Esophagus muscularis mucosa (tissue), 4 donors: ENCODE results near the gene CREB3L4. TPM values are rescaled to one million over a fixed set of nuclear protein-coding genes. Genes with fewer than 3 reads are reported as not detected.

Source experiments
- DNase-seq: peaks from one replicate; pipeline ENCODE4 v3.0.0-alpha.2; 2017; ENCODE audit errors: extremely low spot score
- H3K27ac ChIP-seq, 4 donors: fragments of 200-600 bp; sonication (generic); replicated peaks in 1 of 4; 1 replicate in 3 of 4; 2 replicates in 1 of 4; pipeline ENCODE4 v1.5.1; 2016 to 2019; ENCODE audit warnings: mild to moderate bottlenecking in 1 of 4
- H3K27me3 ChIP-seq, 4 donors: fragments of 200-600 bp; sonication (generic); one replicate each; pipeline versions ENCODE4 v1.5.1 to v1.6.0; 2016 to 2019
- H3K36me3 ChIP-seq, 4 donors: fragments of 200-600 bp; sonication (generic); one replicate each; pipeline ENCODE4 v1.5.1; 2016 to 2019
- H3K4me1 ChIP-seq, 4 donors: fragments of 200-600 bp; sonication (generic); one replicate each; pipeline ENCODE4 v1.5.1; 2016 to 2019
- H3K4me3 ChIP-seq, 4 donors: fragments of 200-600 bp; sonication (generic); 1 replicate in 2 of 4; 2 replicates in 2 of 4; pipeline ENCODE4 v1.5.1; 2016 to 2019; ENCODE audit warnings: mild to moderate bottlenecking in 4 of 4, moderate library complexity in 1 of 4
- H3K9me3 ChIP-seq, 4 donors: fragments of 200-600 bp; sonication (generic); 1 replicate in 3 of 4; 2 replicates in 1 of 4; pipeline ENCODE4 v1.5.1; 2016 to 2019
- EP300 ChIP-seq: sonication (generic); formaldehyde crosslinking; IDR thresholded peaks from one replicate; pipeline ENCODE4 v1.6.1; 2017; ENCODE audit warnings: antibody characterized with exemption
- POLR2A ChIP-seq: fragments of 450-650 bp; IDR thresholded peaks from one replicate; pipeline ENCODE4 v1.6.1; 2017; ENCODE audit warnings: antibody characterized with exemption, moderate library complexity, mild to moderate bottlenecking, low read depth
- POLR2AphosphoS5 ChIP-seq, 2 donors: sonication (generic); formaldehyde crosslinking; IDR thresholded peaks; one replicate each; pipeline ENCODE4 v1.6.1; 2017; ENCODE audit warnings: antibody characterized with exemption in 2 of 2
- WGBS: methylation state at CpG from one replicate; pipeline ENCODE4 v1.1.5; 2018; 5-methylcytosine and 5-hydroxymethylcytosine counted together
- intact Hi-C: fragments of 100-400 bp; cut with DNase I; formaldehyde crosslinking; loops from one replicate; pipeline ENCODE4 v1.15.1; 2023
- total RNA-seq, 4 donors: library from RNA; depleted of rRNA; stranded (reverse); fragments of >200 nt; gene quantifications; one replicate each; pipeline versions ENCODE4 v1.1.0 to v1.2.1, GENCODE V29; 2016
- TF ChIP-seq, protein P1 (sequence below), 3 experiments: fragments of 200-600 bp in 2 of 3; fragments of 450-650 bp in 1 of 3; sonication (generic) in 2 of 3; IDR thresholded peaks; one replicate each; pipeline ENCODE4 v1.5.1; 2017 to 2019; ENCODE audit warnings: antibody characterized with exemption in 3 of 3, mild to moderate bottlenecking in 2 of 3, moderate library complexity in 1 of 3

The CREB3L4 gene
- total RNA-seq, 4 donors from 2014 or later = 2.9 to 7.6 (median 6.8) TPM

DNA sequence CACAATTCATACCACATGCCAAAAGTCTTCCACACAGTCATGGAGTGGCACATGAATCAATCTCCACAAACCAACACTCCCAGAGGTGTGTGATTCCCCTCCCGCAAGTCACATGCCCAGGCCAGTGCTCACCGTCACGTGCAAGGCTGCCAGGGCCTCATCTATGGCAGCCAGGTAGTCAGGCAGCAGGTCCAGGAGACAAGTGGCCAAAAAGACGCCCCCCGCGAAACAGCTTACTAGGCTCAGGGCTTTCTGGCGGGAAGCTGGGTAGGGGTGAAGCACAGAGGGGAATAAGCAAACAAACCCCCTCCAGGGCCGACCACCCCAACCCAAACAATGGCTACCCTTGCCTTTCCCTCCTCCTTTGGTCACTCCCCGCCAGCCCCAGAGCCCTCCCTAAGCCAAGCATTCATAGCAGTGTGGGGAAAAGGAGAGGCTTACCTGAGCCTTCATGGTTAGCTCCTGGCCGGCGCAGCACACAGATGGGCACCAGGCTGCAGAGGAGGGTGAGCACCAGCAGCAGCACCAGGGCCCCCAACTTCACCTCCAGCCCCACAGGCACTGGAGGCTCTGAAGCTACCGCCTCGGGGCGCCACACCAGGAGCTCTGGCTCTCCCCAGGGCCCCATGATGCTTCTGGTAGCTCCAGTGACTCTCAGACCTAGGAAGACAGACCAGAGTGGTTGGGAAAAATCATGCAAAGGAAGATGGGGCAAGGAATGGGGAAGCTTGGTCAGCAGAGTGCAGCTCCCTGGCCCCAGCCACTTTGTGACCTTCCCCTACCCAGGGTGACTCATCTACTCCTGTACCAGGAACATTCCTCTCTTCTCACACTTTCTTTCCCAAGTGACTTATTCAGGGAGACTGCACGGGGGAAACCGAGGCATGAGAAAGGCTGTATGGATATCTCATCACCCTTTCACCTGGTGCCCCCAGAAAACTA lies 5.3 kb upstream of the CREB3L4 start:
- H3K4me1 ChIP-seq = peaks cover 53 to 74% (median 68%) of the 10 kb centered on the region in 4 donors
- no peak for DNase-seq

DNA sequence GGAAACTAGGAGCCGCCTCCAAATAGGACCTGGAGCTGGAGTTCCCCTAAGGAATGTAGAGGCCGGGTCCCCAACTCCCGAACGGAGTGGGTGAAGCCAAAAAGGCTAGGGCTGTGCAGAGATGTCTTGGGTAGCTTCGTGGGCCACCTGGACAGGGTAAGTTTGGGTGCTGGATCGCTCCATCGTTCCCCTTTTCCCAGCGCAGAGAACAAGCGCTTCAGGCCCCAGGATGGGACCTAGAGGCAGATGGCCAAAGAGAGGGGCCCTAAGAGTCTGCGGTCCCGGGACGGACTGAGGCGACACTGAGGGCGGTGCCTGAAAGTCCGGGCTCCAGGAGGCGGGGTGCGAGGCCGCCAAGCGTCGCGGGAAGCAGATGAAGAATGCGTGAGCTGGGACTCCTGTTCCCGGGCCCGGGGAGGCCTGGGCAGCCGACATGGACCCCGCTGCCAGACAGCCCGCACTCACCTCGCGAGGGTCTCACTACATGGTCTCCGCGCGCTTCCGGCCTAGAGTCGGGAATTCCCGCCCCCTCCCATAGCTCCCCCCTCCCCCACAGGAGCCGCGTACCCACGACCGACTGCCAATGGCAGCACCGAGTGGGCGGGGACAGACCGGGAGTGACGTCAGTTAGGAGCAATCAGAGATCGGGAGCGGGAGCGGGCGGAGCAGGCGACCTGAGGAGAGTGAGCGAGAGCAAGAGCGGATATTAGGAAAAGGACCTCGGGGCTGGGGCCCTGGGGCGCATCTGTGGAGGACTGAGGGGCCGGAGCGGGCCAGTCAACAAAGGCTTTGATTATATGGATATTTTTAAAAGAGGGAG lies 4.5 kb upstream of the CREB3L4 start, which contains the start of gene SLC39A1:
Gene SLC39A1, minus strand, starts transcription at position 508 of the 820 bp plus-strand sequence. CDS start 822 bp downstream, outside the sequence.
- peaks cover 50 to 74% (median 68%) of the 10 kb centered on the region in 4 donors for H3K4me1 ChIP-seq
- intact Hi-C loops = no loop called here
- peak within 1 kb of the TSS; percentile 68 to 92 (median 74) for H3K4me3 ChIP-seq
- H3K9me3 ChIP-seq = no peaks in the 10 kb centered on the region
- H3K27ac ChIP-seq = peak within 1 kb of the TSS; percentile 94 to 96 (median 95)
- H3K27me3 ChIP-seq = no peaks in the 10 kb centered on the region
- peak; percentile 100 for DNase-seq
- TF ChIP-seq EP300 = no peak
- peak; percentile 86 to 91 for TF ChIP-seq POLR2AphosphoS5 (IDR thresholded peaks at IDR 0.05)
- peak; percentile 72 for TF ChIP-seq POLR2A
- peaks cover 0 to 21% (median 19%) of the 10 kb centered on the region in 4 donors for H3K36me3 ChIP-seq
- 2% methylated on average over 12 of the region's 54 CpGs for WGBS

More for the DNA sequence above, 5.3 kb upstream of the CREB3L4 start:
- TF ChIP-seq POLR2A (no peak), POLR2AphosphoS5 (IDR thresholded peaks at IDR 0.05) (peak in 1 of 2 donors; percentile 7)
- TF ChIP-seq, protein P1, sequence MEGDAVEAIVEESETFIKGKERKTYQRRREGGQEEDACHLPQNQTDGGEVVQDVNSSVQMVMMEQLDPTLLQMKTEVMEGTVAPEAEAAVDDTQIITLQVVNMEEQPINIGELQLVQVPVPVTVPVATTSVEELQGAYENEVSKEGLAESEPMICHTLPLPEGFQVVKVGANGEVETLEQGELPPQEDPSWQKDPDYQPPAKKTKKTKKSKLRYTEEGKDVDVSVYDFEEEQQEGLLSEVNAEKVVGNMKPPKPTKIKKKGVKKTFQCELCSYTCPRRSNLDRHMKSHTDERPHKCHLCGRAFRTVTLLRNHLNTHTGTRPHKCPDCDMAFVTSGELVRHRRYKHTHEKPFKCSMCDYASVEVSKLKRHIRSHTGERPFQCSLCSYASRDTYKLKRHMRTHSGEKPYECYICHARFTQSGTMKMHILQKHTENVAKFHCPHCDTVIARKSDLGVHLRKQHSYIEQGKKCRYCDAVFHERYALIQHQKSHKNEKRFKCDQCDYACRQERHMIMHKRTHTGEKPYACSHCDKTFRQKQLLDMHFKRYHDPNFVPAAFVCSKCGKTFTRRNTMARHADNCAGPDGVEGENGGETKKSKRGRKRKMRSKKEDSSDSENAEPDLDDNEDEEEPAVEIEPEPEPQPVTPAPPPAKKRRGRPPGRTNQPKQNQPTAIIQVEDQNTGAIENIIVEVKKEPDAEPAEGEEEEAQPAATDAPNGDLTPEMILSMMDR (IDR thresholded peaks at IDR 0.05) = no peak
- H3K4me3 ChIP-seq = peak overlapping the region; percentile 68 to 92 (median 74)
- H3K27ac ChIP-seq = peak overlapping the region; percentile 94 to 96 (median 95)
- H3K9me3 ChIP-seq = no peaks in the 10 kb centered on the region
- 40% methylated on average over 11 of the region's 16 CpGs for WGBS
- H3K36me3 ChIP-seq = peaks cover 0 to 21% (median 19%) of the 10 kb centered on the region in 4 donors
- H3K27me3 ChIP-seq = no peaks in the 10 kb centered on the region
- intact Hi-C loops = no loop called here

GRCh38 chr1:153963850-153964331 lies 3.8 kb upstream of the CREB3L4 start:
- Histone ChIP-seq H3K4me1 (peaks cover 54 to 78% (median 72%) of the 10 kb centered on the region in 4 donors), H3K27ac (peak overlapping the region; percentile 94 to 96 (median 95)), H3K9me3 (no peaks in the 10 kb centered on the region), H3K27me3 (no peaks in the 10 kb centered on the region), H3K4me3 (peak overlapping the region; percentile 68 to 92 (median 74)), H3K36me3 (peaks cover 0 to 21% (median 19%) of the 10 kb centered on the region in 4 donors)
- intact Hi-C loops = no loop called here
- TF ChIP-seq EP300 (no peak), POLR2A (peak; percentile 19)
- TF ChIP-seq, protein P1 (IDR thresholded peaks at IDR 0.05) = no peak
- no peak for DNase-seq
- WGBS = 0% methylated on average over 16 of the region's 22 CpGs

DNA sequence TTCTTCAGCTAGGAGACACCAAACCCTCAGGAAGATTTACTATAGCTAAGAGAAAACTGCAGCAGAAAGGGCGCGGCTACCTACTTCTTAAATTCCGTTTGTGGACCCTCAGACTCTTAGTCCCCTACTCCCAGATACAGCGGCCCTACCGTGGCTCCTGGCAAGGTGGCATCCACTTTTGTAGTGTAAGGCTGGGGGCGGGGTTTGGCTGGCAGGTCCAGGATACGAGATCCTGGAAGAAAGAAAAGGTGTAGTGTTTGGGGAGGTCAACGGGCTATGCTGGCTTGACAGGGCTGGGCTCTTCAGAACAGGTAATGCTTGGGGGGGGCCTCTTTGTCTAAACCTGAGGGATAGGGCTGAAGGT lies 280 bp downstream of the CREB3L4 start:
- no peak for DNase-seq
- intact Hi-C loops = no loop called here
- H3K4me1 ChIP-seq = peaks cover 22 to 45% (median 43%) of the 10 kb centered on the region in 4 donors
- no peaks in the 10 kb centered on the region for H3K9me3 ChIP-seq
- 0% methylated on average over 7 of the region's 8 CpGs for WGBS
- H3K27me3 ChIP-seq = no peaks in the 10 kb centered on the region
- peaks cover 0 to 3% (median 2%) of the 10 kb centered on the region in 4 donors for H3K36me3 ChIP-seq
- peak overlapping the region; percentile 89 to 92 (median 90) for H3K27ac ChIP-seq
- H3K4me3 ChIP-seq = peak overlapping the region; percentile 57 to 69 (median 66)
- TF ChIP-seq POLR2AphosphoS5 (IDR thresholded peaks at IDR 0.05) (no peak), EP300 (no peak), POLR2A (no peak)
- TF ChIP-seq, protein P1 (IDR thresholded peaks at IDR 0.05) = no peak
